ENCODE data around the gene DARS2.
"Not testable (repeated sequence)": the region's sequence is repeated elsewhere in the genome, so short reads cannot be mapped to it uniquely, and the experiment has no call there.

DARS2 gene

GRCh38 chr1:173784997-173785396 lies 39.5 kb upstream of the DARS2 start:
- no peaks in the 10 kb centered on the region for H3K9me2 ChIP-seq (replicated peaks; ENCODE audit: control insufficient read depth, low read length)
- no peaks in the 10 kb centered on the region for H3K79me2 ChIP-seq (ENCODE audit: control insufficient read depth, low read length)
- no peak overlapping the region for H3K4me2 ChIP-seq (ENCODE audit: low read length)
- no peaks in the 10 kb centered on the region for H3K4me1 ChIP-seq (ENCODE audit: control insufficient read depth, low read length)
- H3K27ac ChIP-seq (ENCODE audit: low read depth, low read length) = no peak overlapping the region
- H3K27me3 ChIP-seq (ENCODE audit: control insufficient read depth, low read length) = no peaks in the 10 kb centered on the region
- TF ChIP-seq EZH2phosphoT487 (IDR thresholded peaks at IDR 0.05; ENCODE audit: borderline replicate concordance, low read length) = no peak
- no peak for TF ChIP-seq CTCF (IDR thresholded peaks at IDR 0.05; ENCODE audit: low read depth, low read length, poor library complexity, severe bottlenecking)
- peaks cover 12% of the 10 kb centered on the region for H3F3A ChIP-seq (ENCODE audit: control insufficient read depth, insufficient read depth)
- no peaks in the 10 kb centered on the region for H4K20me1 ChIP-seq (ENCODE audit: control insufficient read depth, insufficient read depth, low read depth, low read length)
- H3K36me3 ChIP-seq (ENCODE audit: control insufficient read depth, low read length) = peaks cover 53% of the 10 kb centered on the region
- H3K9me3 ChIP-seq (ENCODE audit: control insufficient read depth, insufficient read depth, low read length) = no peaks in the 10 kb centered on the region
- H3K4me3 ChIP-seq (ENCODE audit: low read length) = no peak overlapping the region

GRCh38 chr1:173789841-173790240 lies 34.6 kb upstream of the DARS2 start:
- TF ChIP-seq EZH2phosphoT487 (IDR thresholded peaks at IDR 0.05; ENCODE audit: borderline replicate concordance, low read length) (no peak), CTCF (IDR thresholded peaks at IDR 0.05; ENCODE audit: low read depth, low read length, poor library complexity, severe bottlenecking) (no peak)

GRCh38 chr1:173798078-173798477 lies 26.4 kb upstream of the DARS2 start:
- H3F3A ChIP-seq (ENCODE audit: control insufficient read depth, insufficient read depth) = peaks cover 2% of the 10 kb centered on the region; the same call in 1 of the 2 replicates
- no peaks in the 10 kb centered on the region for H3K9me2 ChIP-seq (replicated peaks; ENCODE audit: control insufficient read depth, low read length)
- no peaks in the 10 kb centered on the region for H4K20me1 ChIP-seq (ENCODE audit: control insufficient read depth, insufficient read depth, low read depth, low read length)
- H3K4me3 ChIP-seq (ENCODE audit: low read length) = no peak overlapping the region
- no peaks in the 10 kb centered on the region for H3K4me1 ChIP-seq (ENCODE audit: control insufficient read depth, low read length)
- no peak overlapping the region for H3K27ac ChIP-seq (ENCODE audit: low read depth, low read length)
- H3K4me2 ChIP-seq (ENCODE audit: low read length) = no peak overlapping the region
- H3K9me3 ChIP-seq (ENCODE audit: control insufficient read depth, insufficient read depth, low read length) = no peaks in the 10 kb centered on the region
- H3K79me2 ChIP-seq (ENCODE audit: control insufficient read depth, low read length) = no peaks in the 10 kb centered on the region; the same call in 1 of the 2 replicates
- peaks cover 42% of the 10 kb centered on the region for H3K36me3 ChIP-seq (ENCODE audit: control insufficient read depth, low read length)
- no peaks in the 10 kb centered on the region for H3K27me3 ChIP-seq (ENCODE audit: control insufficient read depth, low read length)
- TF ChIP-seq CTCF (IDR thresholded peaks at IDR 0.05; ENCODE audit: low read depth, low read length, poor library complexity, severe bottlenecking) = no peak
- no peak for TF ChIP-seq EZH2phosphoT487 (IDR thresholded peaks at IDR 0.05; ENCODE audit: borderline replicate concordance, low read length)

More at GRCh38 chr1:173789841-173790240, 34.6 kb upstream of the DARS2 start:
- Histone ChIP-seq H3K4me1 (ENCODE audit: control insufficient read depth, low read length) (no peaks in the 10 kb centered on the region), H3K27ac (ENCODE audit: low read depth, low read length) (no peak overlapping the region), H3K36me3 (ENCODE audit: control insufficient read depth, low read length) (peaks cover 34% of the 10 kb centered on the region), H3K4me2 (ENCODE audit: low read length) (no peak overlapping the region), H3K79me2 (ENCODE audit: control insufficient read depth, low read length) (no peaks in the 10 kb centered on the region), H4K20me1 (ENCODE audit: control insufficient read depth, insufficient read depth, low read depth, low read length) (no peaks in the 10 kb centered on the region), H3F3A (ENCODE audit: control insufficient read depth, insufficient read depth) (peaks cover 13% of the 10 kb centered on the region), H3K9me3 (ENCODE audit: control insufficient read depth, insufficient read depth, low read length) (no peaks in the 10 kb centered on the region), H3K4me3 (ENCODE audit: low read length) (no peak overlapping the region), H3K27me3 (ENCODE audit: control insufficient read depth, low read length) (no peaks in the 10 kb centered on the region), H3K9me2 (replicated peaks; ENCODE audit: control insufficient read depth, low read length) (no peaks in the 10 kb centered on the region)

GRCh38 chr1:173799995-173800394 lies 24.5 kb upstream of the DARS2 start:
- H4K20me1 ChIP-seq (ENCODE audit: control insufficient read depth, insufficient read depth, low read depth, low read length); H3K4me1 ChIP-seq (ENCODE audit: control insufficient read depth, low read length); H3K4me3 ChIP-seq (ENCODE audit: low read length); H3K27me3 ChIP-seq (ENCODE audit: control insufficient read depth, low read length); H3K9me3 ChIP-seq (ENCODE audit: control insufficient read depth, insufficient read depth, low read length); H3K4me2 ChIP-seq (ENCODE audit: low read length); H3F3A ChIP-seq (ENCODE audit: control insufficient read depth, insufficient read depth); H3K79me2 ChIP-seq (ENCODE audit: control insufficient read depth, low read length); H3K27ac ChIP-seq (ENCODE audit: low read depth, low read length); H3K9me2 ChIP-seq (replicated peaks; ENCODE audit: control insufficient read depth, low read length): not testable (repeated sequence)
- peaks cover 56% of the 10 kb centered on the region for H3K36me3 ChIP-seq (ENCODE audit: control insufficient read depth, low read length)

Measured in DOHH2 (cell line).